Suprapubic skin (tissue), 4 donors: ENCODE data around the gene RAET1E. TPM values are rescaled to one million over a fixed set of nuclear protein-coding genes. Genes with fewer than 3 reads are reported as not detected.
"Not testable (repeated sequence)": the region's sequence is repeated elsewhere in the genome, so short reads cannot be mapped to it uniquely, and the experiment has no call there.

ENCODE experiments used
- DNase-seq, 2 donors: peaks; one replicate each; pipeline ENCODE4 v3.0.0-alpha.2; 2019; ENCODE audit warnings: low spot score in 2 of 2
- H3K27ac ChIP-seq: fragments of 200-600 bp; sonication (generic); one replicate; pipeline ENCODE4 v1.5.1; 2019
- H3K27me3 ChIP-seq: fragments of 200-600 bp; sonication (generic); one replicate; pipeline ENCODE4 v1.5.1; 2019
- H3K36me3 ChIP-seq: fragments of 200-600 bp; sonication (generic); one replicate; pipeline ENCODE4 v1.5.1; 2019
- H3K4me1 ChIP-seq: fragments of 200-600 bp; sonication (generic); one replicate; pipeline ENCODE4 v1.5.1; 2019
- H3K4me3 ChIP-seq: fragments of 200-600 bp; sonication (generic); one replicate; pipeline ENCODE4 v1.5.1; 2019; ENCODE audit warnings: mild to moderate bottlenecking
- H3K9me3 ChIP-seq: fragments of 200-600 bp; sonication (generic); one replicate; pipeline ENCODE4 v1.5.1; 2019
- EP300 ChIP-seq: sonication (generic); formaldehyde crosslinking; IDR thresholded peaks from one replicate; pipeline ENCODE4 v1.6.1; 2017; ENCODE audit warnings: antibody characterized with exemption
- POLR2A ChIP-seq, 2 donors: fragments of 450-650 bp; IDR thresholded peaks; one replicate each; pipeline ENCODE4 v1.6.1; 2017; ENCODE audit warnings: antibody characterized with exemption in 2 of 2, mild to moderate bottlenecking in 2 of 2, moderate library complexity in 2 of 2
- POLR2AphosphoS5 ChIP-seq, 3 donors: sonication (generic); formaldehyde crosslinking; IDR thresholded peaks; one replicate each; pipeline ENCODE4 v1.6.1; 2017; ENCODE audit warnings: antibody characterized with exemption in 3 of 3
- WGBS: methylation state at CpG from one replicate; pipeline ENCODE4 v1.1.5; 2018; 5-methylcytosine and 5-hydroxymethylcytosine counted together
- total RNA-seq, 4 donors: library from RNA; depleted of rRNA; stranded (reverse); fragments of >200 nt; gene quantifications; one replicate each; pipeline ENCODE4 v1.1.0, GENCODE V29; 2016
- TF ChIP-seq, protein P1 (sequence below), 2 donors: fragments of 200-600 bp in 1 of 2; fragments of 450-650 bp in 1 of 2; sonication (generic) in 1 of 2; IDR thresholded peaks; one replicate each; pipeline ENCODE4 v1.5.1; 2016 to 2019; ENCODE audit warnings: antibody characterized with exemption in 2 of 2, mild to moderate bottlenecking in 1 of 2, moderate library complexity in 1 of 2

The RAET1E gene
- total RNA-seq, 4 donors from 2014 or later: 14.4 to 46.8 (median 22.8) TPM

DNA sequence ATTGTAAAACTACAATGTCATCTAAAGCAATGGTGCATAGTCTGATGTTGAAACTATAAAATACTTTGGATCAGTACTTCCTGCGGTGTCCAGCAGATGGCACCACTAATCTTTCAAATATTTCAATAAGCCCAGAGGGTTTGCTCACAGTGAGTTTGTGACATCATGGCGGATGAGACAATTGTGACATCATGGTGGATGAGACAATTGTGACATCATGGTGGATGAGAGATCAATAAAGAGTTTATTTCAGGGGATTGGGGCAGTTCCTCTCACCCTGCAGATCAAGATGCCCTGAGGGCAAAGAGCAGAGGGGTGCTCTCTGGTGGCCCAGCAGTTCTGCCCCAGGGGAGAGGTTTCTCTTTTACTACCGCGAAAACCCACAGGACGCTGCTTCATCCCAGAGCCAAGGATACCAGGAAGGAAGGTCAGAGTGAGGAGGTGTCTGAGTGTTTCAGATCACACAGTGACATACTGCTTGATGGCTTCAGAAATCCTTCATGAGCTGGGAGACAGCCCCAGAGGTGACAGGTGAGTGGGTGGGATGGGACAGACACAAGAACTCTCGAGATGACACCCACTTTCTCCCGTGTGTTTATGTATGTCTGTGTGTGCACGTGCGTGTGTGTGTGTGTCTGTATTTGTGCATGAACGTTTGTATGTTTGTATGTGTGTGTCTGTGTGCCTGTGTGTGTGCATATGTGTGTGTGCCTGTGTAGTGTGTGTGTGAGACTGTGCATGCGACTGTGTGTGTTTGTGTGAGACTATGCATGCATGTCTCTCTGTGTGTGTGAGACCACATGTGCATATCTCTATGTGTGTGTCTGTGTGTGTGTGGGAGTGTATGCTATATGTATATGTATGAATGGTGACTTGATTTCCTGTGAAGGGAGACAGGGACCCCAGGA lies 36.6 kb upstream of the RAET1E start:
- TF ChIP-seq, protein P1, sequence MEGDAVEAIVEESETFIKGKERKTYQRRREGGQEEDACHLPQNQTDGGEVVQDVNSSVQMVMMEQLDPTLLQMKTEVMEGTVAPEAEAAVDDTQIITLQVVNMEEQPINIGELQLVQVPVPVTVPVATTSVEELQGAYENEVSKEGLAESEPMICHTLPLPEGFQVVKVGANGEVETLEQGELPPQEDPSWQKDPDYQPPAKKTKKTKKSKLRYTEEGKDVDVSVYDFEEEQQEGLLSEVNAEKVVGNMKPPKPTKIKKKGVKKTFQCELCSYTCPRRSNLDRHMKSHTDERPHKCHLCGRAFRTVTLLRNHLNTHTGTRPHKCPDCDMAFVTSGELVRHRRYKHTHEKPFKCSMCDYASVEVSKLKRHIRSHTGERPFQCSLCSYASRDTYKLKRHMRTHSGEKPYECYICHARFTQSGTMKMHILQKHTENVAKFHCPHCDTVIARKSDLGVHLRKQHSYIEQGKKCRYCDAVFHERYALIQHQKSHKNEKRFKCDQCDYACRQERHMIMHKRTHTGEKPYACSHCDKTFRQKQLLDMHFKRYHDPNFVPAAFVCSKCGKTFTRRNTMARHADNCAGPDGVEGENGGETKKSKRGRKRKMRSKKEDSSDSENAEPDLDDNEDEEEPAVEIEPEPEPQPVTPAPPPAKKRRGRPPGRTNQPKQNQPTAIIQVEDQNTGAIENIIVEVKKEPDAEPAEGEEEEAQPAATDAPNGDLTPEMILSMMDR (IDR thresholded peaks at IDR 0.05): peak; percentile 75 to 91
- TF ChIP-seq POLR2A (IDR thresholded peaks at IDR 0.05) (no peak), EP300 (no peak), POLR2AphosphoS5 (IDR thresholded peaks at IDR 0.05) (no peak)
- 39% methylated on average over 11 of the region's 11 CpGs for WGBS

DNA sequence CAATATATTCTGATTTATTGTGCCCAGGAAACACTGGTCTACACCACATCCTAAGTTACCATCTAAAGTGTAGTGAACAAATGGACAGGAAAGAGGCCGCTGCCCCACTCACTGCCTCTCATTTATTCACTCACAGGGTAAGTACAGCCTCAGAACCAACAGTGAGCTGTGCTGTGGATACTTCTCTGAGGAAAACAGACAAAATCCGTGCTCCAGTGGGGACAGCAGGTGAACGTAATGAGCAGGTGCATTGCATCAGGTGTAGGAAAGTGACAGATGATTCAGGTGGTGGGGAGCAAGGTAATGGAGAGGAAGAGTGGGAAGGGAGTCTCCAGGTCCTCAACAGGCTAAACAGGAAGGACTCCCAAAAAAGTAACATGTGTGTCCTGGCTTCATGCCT lies 35.5 kb upstream of the RAET1E start:
- TF ChIP-seq POLR2AphosphoS5 (IDR thresholded peaks at IDR 0.05) (no peak), POLR2A (IDR thresholded peaks at IDR 0.05) (no peak), EP300 (no peak)
- TF ChIP-seq, protein P1 (IDR thresholded peaks at IDR 0.05): no peak
- Histone ChIP-seq H3K36me3 (no peaks in the 10 kb centered on the region), H3K4me1 (peaks cover 5% of the 10 kb centered on the region), H3K27me3 (peaks cover 97% of the 10 kb centered on the region), H3K9me3 (no peaks in the 10 kb centered on the region), H3K27ac (no peak overlapping the region), H3K4me3 (no peak overlapping the region)
- DNase-seq: peak in 1 of 2 donors; percentile 43
- WGBS: 45% methylated on average over 3 of the region's 3 CpGs

More for the DNA sequence above, 36.6 kb upstream of the RAET1E start:
- Histone ChIP-seq H3K4me1 (peaks cover 13% of the 10 kb centered on the region), H3K27me3 (peaks cover 97% of the 10 kb centered on the region), H3K36me3 (no peaks in the 10 kb centered on the region), H3K9me3 (no peaks in the 10 kb centered on the region), H3K4me3 (no peak overlapping the region), H3K27ac (no peak overlapping the region)
- DNase-seq: peak in 1 of 2 donors; percentile 83

DNA sequence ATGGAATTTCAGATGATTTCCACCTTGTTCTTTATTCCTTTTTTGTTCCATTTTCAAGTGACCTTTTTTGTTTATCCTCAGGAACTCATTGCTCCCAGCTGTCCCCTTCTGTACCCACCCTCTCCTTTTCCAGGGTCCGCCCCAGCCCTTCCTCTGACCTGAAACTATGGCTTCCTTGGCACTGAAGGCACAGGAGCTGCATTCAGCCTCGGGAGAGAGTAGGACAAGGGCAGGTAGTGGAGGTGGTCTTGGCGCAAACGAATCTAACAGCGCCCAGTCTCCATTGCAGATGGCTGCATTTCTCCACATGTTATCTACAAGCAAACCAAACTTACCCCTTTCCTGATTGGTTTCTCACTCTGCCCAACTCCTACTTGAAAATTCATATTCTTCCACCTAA lies 35.1 kb upstream of the RAET1E start:
- peak in 1 of 2 donors; percentile 59 for DNase-seq
- Histone ChIP-seq H3K4me3 (no peak overlapping the region), H3K27ac (no peak overlapping the region), H3K36me3 (no peaks in the 10 kb centered on the region), H3K27me3 (peaks cover 93% of the 10 kb centered on the region), H3K4me1 (peaks cover under 1% of the 10 kb centered on the region), H3K9me3 (no peaks in the 10 kb centered on the region)
- 64% methylated on average over 5 of the region's 5 CpGs for WGBS
- TF ChIP-seq EP300: no peak
- no peak for TF ChIP-seq POLR2A (IDR thresholded peaks at IDR 0.05)
- TF ChIP-seq, protein P1 (IDR thresholded peaks at IDR 0.05): no peak
- no peak for TF ChIP-seq POLR2AphosphoS5 (IDR thresholded peaks at IDR 0.05)

DNA sequence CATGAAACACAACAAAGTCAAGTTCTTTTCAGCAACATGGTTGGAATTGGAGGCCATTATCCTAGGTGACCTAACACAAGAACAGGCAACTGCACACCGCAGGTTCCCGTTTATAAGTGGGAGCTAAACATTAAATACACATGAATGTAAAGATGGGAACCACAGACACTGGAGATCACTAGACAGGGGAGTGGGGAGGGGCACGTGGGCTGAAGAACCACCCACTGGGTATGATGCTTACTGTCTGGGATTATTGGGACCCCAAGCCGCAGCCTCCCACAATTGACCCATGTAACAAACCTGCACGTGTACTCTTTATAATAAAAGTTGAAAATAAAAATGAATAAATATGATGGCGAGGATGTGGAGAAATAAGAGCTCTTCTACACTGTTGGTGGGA lies 33.6 kb upstream of the RAET1E start:
- Histone ChIP-seq H3K4me1 (peaks cover 1% of the 10 kb centered on the region), H3K36me3 (no peaks in the 10 kb centered on the region), H3K27ac (no peak overlapping the region), H3K4me3 (no peak overlapping the region), H3K27me3 (peaks cover 81% of the 10 kb centered on the region), H3K9me3 (no peaks in the 10 kb centered on the region)
- TF ChIP-seq, protein P1 (IDR thresholded peaks at IDR 0.05): no peak
- TF ChIP-seq POLR2AphosphoS5 (IDR thresholded peaks at IDR 0.05): no peak
- TF ChIP-seq POLR2A (IDR thresholded peaks at IDR 0.05): no peak
- no peak for TF ChIP-seq EP300
- whole genome bisulfite sequencing: 80% methylated on average over 6 of the region's 6 CpGs
- DNase-seq: peak in 1 of 2 donors; percentile 52

DNA sequence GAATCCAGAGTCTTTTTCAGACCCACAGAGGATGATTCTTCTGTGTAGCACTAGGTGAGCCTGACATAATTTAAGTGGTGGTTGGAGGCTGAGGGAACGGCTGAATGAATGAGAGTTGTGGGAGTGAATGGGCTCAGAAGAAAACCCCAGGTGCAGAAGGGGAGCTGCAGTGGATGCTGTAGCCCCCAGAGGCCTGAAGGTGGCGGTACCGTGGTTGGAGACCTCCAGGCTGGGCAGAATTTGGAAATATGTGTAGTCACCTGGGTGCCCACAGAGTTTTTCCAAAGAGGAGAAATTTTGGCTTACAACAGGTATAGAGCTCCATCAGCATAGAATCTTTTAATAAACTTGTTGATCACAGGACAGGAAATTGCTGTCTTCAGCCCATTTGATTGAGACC lies 31.5 kb upstream of the RAET1E start:
- Histone ChIP-seq H3K4me3 (no peak overlapping the region), H3K4me1 (peaks cover 18% of the 10 kb centered on the region), H3K27ac (no peak overlapping the region), H3K9me3 (no peaks in the 10 kb centered on the region), H3K27me3 (peaks cover 61% of the 10 kb centered on the region), H3K36me3 (no peaks in the 10 kb centered on the region)
- no peak for TF ChIP-seq POLR2A (IDR thresholded peaks at IDR 0.05)
- TF ChIP-seq, protein P1 (IDR thresholded peaks at IDR 0.05): peak in 1 of 2 donors; percentile 18
- peak in 1 of 2 donors; percentile 49 for DNase-seq
- WGBS: 20% methylated on average over 3 of the region's 3 CpGs

DNA sequence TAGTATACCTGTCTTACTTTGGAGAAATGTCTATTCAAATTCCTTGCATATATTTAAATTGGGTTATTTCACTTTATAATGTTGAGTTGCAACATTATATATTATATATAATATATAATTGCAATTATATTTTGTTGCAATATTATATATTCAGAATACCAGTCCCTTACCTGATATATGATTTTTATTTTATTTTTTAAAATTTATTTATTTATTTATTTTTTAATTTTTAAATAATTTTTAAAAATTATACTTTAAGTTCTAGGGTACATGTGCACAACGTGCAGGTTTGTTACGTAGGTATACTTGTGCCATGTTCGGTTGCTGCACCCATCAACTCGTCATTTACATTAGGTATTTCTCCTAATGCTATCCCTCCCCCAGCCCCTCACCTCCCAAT lies 29.1 kb upstream of the RAET1E start:
- not testable (repeated sequence) for DNase-seq
- H3K27me3 ChIP-seq: peaks cover 39% of the 10 kb centered on the region
- 85% methylated on average over 4 of the region's 4 CpGs for WGBS

More for the DNA sequence above, 29.1 kb upstream of the RAET1E start:
- not testable (repeated sequence) for H3K36me3 ChIP-seq, H3K4me3 ChIP-seq, H3K9me3 ChIP-seq, H3K27ac ChIP-seq
- H3K4me1 ChIP-seq: peaks cover 29% of the 10 kb centered on the region
